ENCODE results near the gene ZFHX3. TPM values are rescaled to one million over a fixed set of nuclear protein-coding genes. Genes with fewer than 3 reads are reported as not detected.

ZFHX3 gene
- total and polyA plus RNA-seq, 9 of the 15 experiments (the other 6 are each of a cell fraction or from before 2014, with no cell fraction given), result 0.01 to 0.23 (median 0.06) TPM; not detected in 4

DNA sequence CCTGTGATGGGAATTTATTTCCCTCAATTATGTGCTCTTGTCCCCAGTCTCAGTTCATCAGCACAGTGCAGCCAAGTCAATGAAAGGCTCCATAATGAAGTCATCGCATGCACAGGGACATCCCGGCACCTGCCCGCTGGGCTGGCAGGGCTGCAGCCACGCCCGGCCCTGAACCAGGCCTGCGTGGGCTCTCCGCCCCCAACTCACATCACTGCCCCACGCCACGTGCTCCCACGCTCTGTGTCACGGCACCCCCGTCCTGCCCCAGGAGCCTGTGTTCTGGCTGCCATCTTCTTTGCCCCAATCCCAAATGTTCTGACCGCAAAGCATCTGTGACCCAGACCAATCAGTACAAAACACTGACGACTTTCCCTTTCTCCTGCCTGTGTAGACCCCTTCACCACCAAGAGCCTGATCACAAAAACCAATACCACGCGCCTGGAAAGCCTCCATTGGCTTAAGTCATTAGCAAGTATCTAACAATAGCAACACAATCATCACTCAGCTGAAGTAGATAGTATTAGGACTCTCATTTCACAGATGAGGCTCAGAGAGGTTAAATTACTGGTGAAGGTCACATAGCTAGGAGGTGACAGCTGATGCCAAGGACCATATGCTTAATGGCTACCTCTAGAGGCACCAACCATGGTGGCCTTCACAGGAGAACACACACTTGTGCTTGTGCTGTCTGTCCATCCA lies 202.5 kb downstream of the ZFHX3 start:
- ChIA-PET CTCF (ENCODE audit: low intra/inter-chr PET ratio) (no interaction called here), POLR2A (no interaction called here)
- in situ Hi-C loops (cut with MboI) (no loop called here), intact Hi-C loops (cut with micrococcal nuclease) (loop anchor here (5.0 kb wide), 1 partner anchor 343 kb away; no protein-coding TSS in a partner anchor)
- Histone ChIP-seq H3K27me3 (ENCODE audit: control insufficient read depth in 2 of 2, insufficient read depth in 2 of 2, low read length in 2 of 2) (peaks cover 16 to 62% of the 10 kb centered on the region in 2 experiments), H3K4me3 (no peak overlapping the region), H2AFZ (ENCODE audit: low read depth, low read length) (no peak overlapping the region), H3K9me3 (replicated peaks; ENCODE audit: control insufficient read depth, insufficient read depth, low read depth, low read length) (no peaks in the 10 kb centered on the region), H4K20me1 (replicated peaks; ENCODE audit: control insufficient read depth, insufficient read depth, low read length) (no peaks in the 10 kb centered on the region), H3K4me1 (replicated peaks in 1 of 2; ENCODE audit: control insufficient read depth in 2 of 2, insufficient read depth in 2 of 2, low read length in 2 of 2) (peaks cover 0 to 5% of the 10 kb centered on the region in 2 experiments; a peak in 1 of 5 replicates), H3K4me2 (ENCODE audit: insufficient read depth, low read length) (no peak overlapping the region), H3K9ac (ENCODE audit: insufficient read depth in 1 of 2, low read depth in 2 of 2, low read length in 2 of 2) (no peak overlapping the region), H3K9me1 (ENCODE audit: control insufficient read depth, insufficient read depth, low read length) (no peaks in the 10 kb centered on the region), H3K79me2 (ENCODE audit: control insufficient read depth, insufficient read depth, low read length) (no peaks in the 10 kb centered on the region), H3K36me3 (ENCODE audit: control insufficient read depth, insufficient read depth, low read length) (no peaks in the 10 kb centered on the region), H3K27ac (ENCODE audit: extremely low read depth, low read depth, low read length) (no peak overlapping the region)
- BruUV-seq (replicated peaks), result no TSS peak
- ATAC-seq (no peak), DNase-seq (ENCODE audit: extremely low read depth in 1 of 4, low spot score in 3 of 4) (no peak), FAIRE-seq (no peak)
- under 1% methylated on average over 13 of the region's 16 CpGs for WGBS (ENCODE audit: insufficient coverage, low coverage, missing lambda C conversion rate)
- TF ChIP-seq SREBF1 (IDR thresholded peaks at IDR 0.05; ENCODE audit: borderline replicate concordance, low read depth, low read length), result no peak
- TF ChIP-seq MEF2A (IDR thresholded peaks at IDR 0.05; ENCODE audit: control insufficient read depth, low read depth, low read length), result no peak
- TF ChIP-seq, protein P1, sequence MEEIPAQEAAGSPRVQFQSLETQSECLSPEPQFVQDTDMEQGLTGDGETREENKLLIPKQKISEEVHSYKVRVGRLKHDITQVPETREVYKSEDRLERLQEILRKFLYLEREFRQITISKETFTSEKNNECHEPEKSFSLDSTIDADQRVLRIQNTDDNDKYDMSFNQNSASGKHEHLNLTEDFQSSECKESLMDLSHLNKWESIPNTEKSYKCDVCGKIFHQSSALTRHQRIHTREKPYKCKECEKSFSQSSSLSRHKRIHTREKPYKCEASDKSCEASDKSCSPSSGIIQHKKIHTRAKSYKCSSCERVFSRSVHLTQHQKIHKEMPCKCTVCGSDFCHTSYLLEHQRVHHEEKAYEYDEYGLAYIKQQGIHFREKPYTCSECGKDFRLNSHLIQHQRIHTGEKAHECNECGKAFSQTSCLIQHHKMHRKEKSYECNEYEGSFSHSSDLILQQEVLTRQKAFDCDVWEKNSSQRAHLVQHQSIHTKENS (CRISPR knock-in tag; IDR thresholded peaks at IDR 0.05), result no peak
- no peak for TF ChIP-seq NRF1 (conservative IDR thresholded peaks at IDR 0.05 in 1 of 2, IDR thresholded peaks at IDR 0.05 in 1 of 2)
- TF ChIP-seq ZNF551 (CRISPR knock-in tag; IDR thresholded peaks at IDR 0.05), result no peak
- no peak for TF ChIP-seq ZFPM2 (CRISPR knock-in tag; IDR thresholded peaks at IDR 0.05)

All from K562 (cell line).